Activated naive CD8-positive, alpha-beta T cell (primary cell): Measurements from ENCODE around the gene MRFAP1.
"Not testable (repeated sequence)": the region's sequence is repeated elsewhere in the genome, so short reads cannot be mapped to it uniquely, and the experiment has no call there.

ENCODE experiments used
- H3K27ac Mint-ChIP-seq: one replicate; pipeline ENCODE4 v1.8.0; 2021; ENCODE audit warnings: mixed read lengths
- H3K27me3 Mint-ChIP-seq: one replicate; pipeline ENCODE4 v1.8.0; 2021; ENCODE audit warnings: mixed read lengths
- H3K36me3 Mint-ChIP-seq: one replicate; pipeline ENCODE4 v1.8.0; 2021; ENCODE audit warnings: mixed read lengths
- H3K4me1 Mint-ChIP-seq: one replicate; pipeline ENCODE4 v1.8.0; 2021; ENCODE audit warnings: low read depth, mixed read lengths
- H3K4me3 Mint-ChIP-seq: one replicate; pipeline ENCODE4 v1.8.0; 2021; ENCODE audit warnings: mild to moderate bottlenecking, mixed read lengths
- H3K9me3 Mint-ChIP-seq: one replicate; pipeline ENCODE4 v1.8.0; 2021; ENCODE audit warnings: low read depth, mixed read lengths

The MRFAP1 gene

GRCh38 chr4:6641164-6641970 is 882 bp downstream of the MRFAP1 start:
- H3K27ac Mint-ChIP-seq = peak overlapping the region; percentile 99
- peak overlapping the region; percentile 97 for H3K4me3 Mint-ChIP-seq
- H3K9me3 Mint-ChIP-seq = no peaks in the 10 kb centered on the region
- H3K36me3 Mint-ChIP-seq = peaks cover 10% of the 10 kb centered on the region
- H3K27me3 Mint-ChIP-seq = no peaks in the 10 kb centered on the region
- H3K4me1 Mint-ChIP-seq = peaks cover 31% of the 10 kb centered on the region

- H3K27me3 Mint-ChIP-seq = no peaks in the 10 kb centered on the region
- H3K27ac Mint-ChIP-seq = peak overlapping the region; percentile 99
- H3K4me1 Mint-ChIP-seq = peaks cover 31% of the 10 kb centered on the region
- H3K36me3 Mint-ChIP-seq = peaks cover 10% of the 10 kb centered on the region
- no peaks in the 10 kb centered on the region for H3K9me3 Mint-ChIP-seq
- H3K4me3 Mint-ChIP-seq = peak overlapping the region; percentile 97
Measured at GRCh38 chr4:6641971-6642320, 1.5 kb downstream of the MRFAP1 start.

GRCh38 chr4:6643141-6643847 is 2.8 kb downstream of the MRFAP1 start:
- peaks cover 30% of the 10 kb centered on the region for H3K4me1 Mint-ChIP-seq
- peak overlapping the region; percentile 97 for H3K4me3 Mint-ChIP-seq
- H3K27ac Mint-ChIP-seq = peak overlapping the region; percentile 99
- no peaks in the 10 kb centered on the region for H3K9me3 Mint-ChIP-seq
- H3K36me3 Mint-ChIP-seq = peaks cover 10% of the 10 kb centered on the region
- no peaks in the 10 kb centered on the region for H3K27me3 Mint-ChIP-seq

GRCh38 chr4:6644792-6645530 is 4.5 kb downstream of the MRFAP1 start:
- H3K4me1 Mint-ChIP-seq = peaks cover 28% of the 10 kb centered on the region
- peaks cover 10% of the 10 kb centered on the region for H3K36me3 Mint-ChIP-seq
- no peaks in the 10 kb centered on the region for H3K27me3 Mint-ChIP-seq
- no peak overlapping the region for H3K4me3 Mint-ChIP-seq
- H3K9me3 Mint-ChIP-seq = no peaks in the 10 kb centered on the region
- peak overlapping the region; percentile 73 for H3K27ac Mint-ChIP-seq

GRCh38 chr4:6647169-6647568 is 6.7 kb downstream of the MRFAP1 start:
- peaks cover 19% of the 10 kb centered on the region for H3K4me1 Mint-ChIP-seq
- H3K27me3 Mint-ChIP-seq = no peaks in the 10 kb centered on the region
- H3K27ac Mint-ChIP-seq = peak overlapping the region; percentile 28
- H3K4me3 Mint-ChIP-seq = no peak overlapping the region
- H3K9me3 Mint-ChIP-seq = no peaks in the 10 kb centered on the region
- peaks cover 4% of the 10 kb centered on the region for H3K36me3 Mint-ChIP-seq

GRCh38 chr4:6647582-6648230 is 7.2 kb downstream of the MRFAP1 start:
- Mint-ChIP-seq H3K9me3 (no peaks in the 10 kb centered on the region), H3K36me3 (peaks cover 2% of the 10 kb centered on the region), H3K27me3 (no peaks in the 10 kb centered on the region), H3K4me1 (peaks cover 14% of the 10 kb centered on the region), H3K27ac (no peak overlapping the region), H3K4me3 (no peak overlapping the region)

GRCh38 chr4:6649216-6649615 is 8.7 kb downstream of the MRFAP1 start:
- Mint-ChIP-seq H3K9me3 (no peaks in the 10 kb centered on the region), H3K4me3 (no peak overlapping the region), H3K36me3 (no peaks in the 10 kb centered on the region), H3K27ac (no peak overlapping the region), H3K4me1 (peaks cover 3% of the 10 kb centered on the region), H3K27me3 (no peaks in the 10 kb centered on the region)

- not testable (repeated sequence) for H3K4me3 Mint-ChIP-seq, H3K9me3 Mint-ChIP-seq, H3K27ac Mint-ChIP-seq, H3K27me3 Mint-ChIP-seq, H3K36me3 Mint-ChIP-seq, H3K4me1 Mint-ChIP-seq
Measured at GRCh38 chr4:6654211-6654610, 13.7 kb downstream of the MRFAP1 start.

- H3K9me3 Mint-ChIP-seq, H3K27ac Mint-ChIP-seq, H3K4me3 Mint-ChIP-seq, H3K27me3 Mint-ChIP-seq, H3K4me1 Mint-ChIP-seq, H3K36me3 Mint-ChIP-seq: not testable (repeated sequence)
Measured at GRCh38 chr4:6655291-6655690, 14.8 kb downstream of the MRFAP1 start.

GRCh38 chr4:6655924-6656323 is 15.4 kb downstream of the MRFAP1 start:
- peaks cover 8% of the 10 kb centered on the region for H3K4me1 Mint-ChIP-seq
- H3K9me3 Mint-ChIP-seq = no peaks in the 10 kb centered on the region
- no peak overlapping the region for H3K4me3 Mint-ChIP-seq
- no peaks in the 10 kb centered on the region for H3K27me3 Mint-ChIP-seq
- no peaks in the 10 kb centered on the region for H3K36me3 Mint-ChIP-seq
- no peak overlapping the region for H3K27ac Mint-ChIP-seq

- Mint-ChIP-seq H3K4me1 (peaks cover 8% of the 10 kb centered on the region), H3K4me3 (peak overlapping the region; percentile 79)
Measured at GRCh38 chr4:6657242-6658208, 17.0 kb downstream of the MRFAP1 start.

GRCh38 chr4:6658209-6658595 is 17.7 kb downstream of the MRFAP1 start:
- Mint-ChIP-seq H3K27ac (no peak overlapping the region), H3K36me3 (no peaks in the 10 kb centered on the region), H3K9me3 (no peaks in the 10 kb centered on the region), H3K27me3 (no peaks in the 10 kb centered on the region), H3K4me1 (peaks cover 8% of the 10 kb centered on the region), H3K4me3 (peak overlapping the region; percentile 79)

More at GRCh38 chr4:6657242-6658208, 17.0 kb downstream of the MRFAP1 start:
- Mint-ChIP-seq H3K27ac (no peak overlapping the region), H3K9me3 (no peaks in the 10 kb centered on the region), H3K36me3 (no peaks in the 10 kb centered on the region), H3K27me3 (no peaks in the 10 kb centered on the region)

- H3K4me1 Mint-ChIP-seq = peaks cover 8% of the 10 kb centered on the region
- no peaks in the 10 kb centered on the region for H3K9me3 Mint-ChIP-seq
- no peaks in the 10 kb centered on the region for H3K36me3 Mint-ChIP-seq
- no peak overlapping the region for H3K27ac Mint-ChIP-seq
- peak overlapping the region; percentile 79 for H3K4me3 Mint-ChIP-seq
- H3K27me3 Mint-ChIP-seq = no peaks in the 10 kb centered on the region
Measured at GRCh38 chr4:6658597-6659075, 18.2 kb downstream of the MRFAP1 start.

GRCh38 chr4:6659897-6660296 is 19.4 kb downstream of the MRFAP1 start:
- Mint-ChIP-seq H3K27me3 (no peaks in the 10 kb centered on the region), H3K27ac (no peak overlapping the region), H3K4me3 (no peak overlapping the region), H3K36me3 (no peaks in the 10 kb centered on the region), H3K9me3 (no peaks in the 10 kb centered on the region), H3K4me1 (peaks cover 8% of the 10 kb centered on the region)
